H4 (cell line): ENCODE measurements around the gene TBK1. TPM values are rescaled to one million over a fixed set of nuclear protein-coding genes. Genes with fewer than 3 reads are reported as not detected.

Experiments used
- DNase-seq: peaks from one replicate; pipeline ENCODE4 v3.0.0-alpha.2; 2015; ENCODE audit warnings: low spot score
- total RNA-seq: library from RNA; depleted of rRNA; stranded (reverse); fragments of >200 nt; shearing (Covaris generic); gene quantifications from 2 replicates; pipeline ENCODE4 v1.2.3, GENCODE V29; 2014; rRNA removed

The TBK1 gene
- total RNA-seq: 23.7 and 28.0 TPM in 2 replicates

DNA sequence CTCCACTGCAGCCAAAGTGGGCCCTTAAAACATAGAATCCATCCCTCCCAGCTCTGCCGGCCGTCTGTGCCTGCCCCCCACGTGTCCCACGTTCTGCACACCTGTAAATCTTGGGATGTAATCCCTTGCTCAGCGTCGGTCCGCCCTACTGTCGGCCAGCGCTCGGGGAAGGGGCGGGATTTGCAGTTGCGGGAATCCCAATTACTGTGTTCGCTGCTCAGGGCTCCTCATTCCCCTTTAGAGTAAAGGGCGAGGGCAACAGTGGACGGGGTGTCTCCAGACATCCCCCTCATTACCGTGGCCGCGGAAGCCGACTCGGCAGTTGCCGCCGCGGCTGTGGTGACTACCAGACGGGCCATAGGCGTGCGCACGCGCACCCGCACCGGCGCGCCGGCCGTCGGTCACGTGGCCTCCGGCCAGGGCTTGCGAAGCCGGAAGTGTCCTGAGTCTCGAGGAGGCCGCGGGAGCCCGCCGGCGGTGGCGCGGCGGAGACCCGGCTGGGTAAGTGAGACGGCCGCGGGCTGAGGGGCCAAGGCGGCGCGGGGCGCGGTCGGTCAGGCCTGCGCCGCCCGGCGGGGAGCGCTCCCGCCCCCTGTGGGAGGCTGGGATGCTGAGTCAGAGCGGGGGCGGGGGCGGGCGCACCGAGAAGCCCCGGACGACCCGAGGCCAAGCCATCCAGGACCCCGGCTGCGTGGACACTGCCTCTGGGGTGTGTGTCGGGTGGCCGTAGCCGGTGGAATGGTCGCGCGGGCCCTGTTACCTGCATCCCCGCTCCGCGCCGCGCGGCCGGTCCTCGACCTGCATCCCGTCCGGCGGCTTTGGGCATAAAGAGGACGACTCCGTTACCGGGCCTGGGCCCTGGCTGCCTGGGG, at the start of gene TBK1:
TSS of gene TBK1 (plus strand) at position 434 of the 872 bp plus-strand sequence. CDS start 3,751 bp downstream, outside the sequence.
- peak; percentile 75 for DNase-seq

DNA sequence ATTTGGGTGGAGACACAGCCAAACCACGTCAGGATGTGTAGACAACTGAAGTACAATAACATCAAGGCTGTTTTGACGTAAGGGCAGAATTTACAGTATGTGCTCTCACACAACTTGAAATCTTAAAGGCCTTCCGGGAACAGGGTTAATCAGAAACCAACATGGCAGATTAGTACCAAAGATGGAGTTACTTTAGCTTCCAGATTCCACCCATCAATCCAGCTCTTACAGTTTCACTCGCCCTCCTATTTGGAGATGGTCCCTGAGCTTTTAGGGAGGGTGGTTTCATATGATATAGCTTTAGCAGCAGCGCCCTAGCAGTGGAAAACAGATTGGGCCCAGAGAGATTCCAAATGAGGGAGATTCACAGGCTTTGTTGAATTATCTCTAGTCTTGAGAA, 49.7 kb upstream of the TBK1 start:
- no peak for DNase-seq

GRCh38 chr12:64403707-64404469, 48.0 kb upstream of the TBK1 start, which contains the start of gene XPOT:
XPOT (plus strand) TSS chr12:64404392; CDS start chr12:64410036, 5,644 bp downstream.
- peak; percentile 95 for DNase-seq

- DNase-seq: peak; percentile 73
Observed at GRCh38 chr12:64404470-64405256, 47.3 kb upstream of the TBK1 start.

DNA sequence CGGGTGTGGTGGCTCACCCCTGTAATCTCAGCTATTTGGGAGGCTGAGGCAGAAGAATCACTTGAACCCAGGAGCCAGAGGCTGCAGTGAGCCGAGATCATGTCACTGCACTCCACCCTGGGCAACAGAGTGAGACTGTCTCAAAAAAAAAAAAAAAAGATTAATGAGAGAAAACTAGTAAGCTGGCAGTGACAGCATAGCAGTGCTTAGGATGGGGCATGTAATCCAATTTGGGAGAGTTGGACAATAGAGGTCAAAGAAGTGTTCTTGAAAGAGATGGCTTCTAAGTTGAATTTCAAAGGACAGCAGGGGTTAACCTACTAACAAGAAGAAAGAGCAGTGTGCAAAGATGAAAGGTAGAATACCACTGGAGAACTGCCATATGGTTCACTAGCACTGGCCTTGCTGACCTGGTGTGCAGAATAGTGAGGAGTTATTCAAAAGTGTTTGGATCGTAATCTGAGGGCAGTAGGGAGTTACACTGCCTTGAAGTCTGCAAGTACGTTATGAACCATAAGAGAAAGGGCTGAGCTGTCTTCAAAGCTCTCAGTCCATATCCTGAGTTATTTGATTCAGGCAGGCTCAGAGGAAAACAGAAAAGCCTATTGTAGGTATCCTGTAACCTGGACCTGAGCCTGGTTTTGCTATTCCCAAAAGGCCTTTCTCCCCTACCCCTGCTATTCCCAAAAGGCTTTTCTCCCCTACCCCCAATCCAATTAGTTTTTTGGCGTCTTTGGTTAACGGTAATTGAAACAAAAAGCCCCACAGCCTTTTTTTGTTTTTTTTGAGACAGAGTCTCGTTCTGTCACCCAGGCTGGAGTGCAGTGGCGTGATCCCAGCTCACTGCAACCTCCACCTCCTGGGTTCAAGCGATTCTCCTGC, 44.3 kb upstream of the TBK1 start:
- no peak for DNase-seq

- no peak for DNase-seq
Observed at GRCh38 chr12:64411427-64411826, 40.5 kb upstream of the TBK1 start.

GRCh38 chr12:64412459-64412858, 39.5 kb upstream of the TBK1 start:
- DNase-seq: no peak

DNA sequence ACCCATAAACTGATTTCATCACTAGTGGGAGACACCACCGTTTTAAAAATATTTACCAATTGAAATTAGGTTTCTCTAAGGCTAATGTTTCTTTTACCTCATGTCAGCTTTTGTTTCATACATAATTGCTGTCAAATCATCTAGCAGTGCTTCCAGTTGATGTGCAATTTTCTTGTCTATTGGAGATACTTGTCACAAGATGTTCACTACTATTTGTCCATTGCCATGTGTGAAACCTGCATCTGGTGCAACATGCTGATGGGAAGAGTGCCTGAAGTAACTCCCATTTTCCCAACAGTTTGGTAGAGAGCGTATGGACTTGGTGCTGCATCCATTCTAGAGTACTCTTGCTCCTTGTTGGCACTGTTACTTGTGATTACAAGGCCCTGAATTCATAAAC, 38.0 kb upstream of the TBK1 start:
- no peak for DNase-seq

DNA sequence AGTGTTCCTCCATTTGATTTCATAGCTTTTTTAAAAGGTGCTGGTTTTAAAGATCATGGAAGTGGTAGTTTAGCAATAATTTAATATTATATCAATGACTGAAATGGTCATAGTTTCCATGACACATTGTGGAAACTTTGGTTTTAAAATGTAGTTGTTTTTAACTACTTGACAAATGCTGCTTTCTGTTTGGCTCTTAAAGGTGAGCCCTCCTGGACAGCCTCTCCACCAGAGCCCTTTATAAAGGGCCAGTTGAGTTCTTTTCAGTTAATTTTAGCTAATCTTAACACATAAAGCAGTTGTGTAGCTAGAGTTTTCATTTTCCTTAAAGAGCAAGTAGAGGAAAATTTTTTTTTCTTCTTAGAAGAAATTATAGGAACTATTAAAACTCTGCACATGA, 33.7 kb upstream of the TBK1 start:
- no peak for DNase-seq

DNA sequence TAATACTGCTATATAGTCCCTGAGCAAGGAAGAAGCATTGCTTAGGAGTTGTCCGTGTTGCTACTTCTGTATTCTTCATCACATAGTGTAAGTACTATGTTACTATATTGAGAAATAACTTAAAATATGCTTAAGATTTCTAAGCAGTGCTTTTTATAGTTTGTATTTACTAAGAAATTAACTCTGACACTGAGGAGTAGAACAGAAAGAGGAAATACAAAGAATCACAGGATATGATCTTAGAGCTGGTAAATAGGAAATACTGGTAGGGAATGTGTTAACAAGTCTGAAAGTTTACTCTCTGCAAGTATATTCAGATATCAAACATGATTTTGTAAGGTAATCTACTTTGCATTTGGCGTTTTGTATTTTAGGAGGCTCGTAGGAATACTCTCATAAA, 32.2 kb upstream of the TBK1 start:
- DNase-seq: no peak

DNA sequence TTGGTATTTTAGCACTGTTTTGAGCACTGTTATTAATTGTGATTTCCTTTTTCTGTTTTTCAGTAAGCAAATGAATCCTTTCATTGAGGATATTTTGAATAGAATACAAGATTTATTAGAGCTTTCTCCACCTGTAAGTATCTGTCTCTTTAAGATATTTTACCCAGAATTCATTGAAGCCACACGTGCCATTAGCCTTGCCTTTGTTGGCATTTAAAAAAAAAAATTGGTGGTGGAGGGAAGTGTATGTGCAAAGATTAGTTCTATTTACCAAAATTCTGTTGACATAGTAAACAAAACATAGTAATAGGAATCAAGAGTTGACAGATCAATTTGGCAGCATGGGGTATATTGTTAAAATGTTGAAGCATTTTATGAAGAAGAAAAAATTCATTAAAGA, 23.9 kb upstream of the TBK1 start:
- no peak for DNase-seq

DNA sequence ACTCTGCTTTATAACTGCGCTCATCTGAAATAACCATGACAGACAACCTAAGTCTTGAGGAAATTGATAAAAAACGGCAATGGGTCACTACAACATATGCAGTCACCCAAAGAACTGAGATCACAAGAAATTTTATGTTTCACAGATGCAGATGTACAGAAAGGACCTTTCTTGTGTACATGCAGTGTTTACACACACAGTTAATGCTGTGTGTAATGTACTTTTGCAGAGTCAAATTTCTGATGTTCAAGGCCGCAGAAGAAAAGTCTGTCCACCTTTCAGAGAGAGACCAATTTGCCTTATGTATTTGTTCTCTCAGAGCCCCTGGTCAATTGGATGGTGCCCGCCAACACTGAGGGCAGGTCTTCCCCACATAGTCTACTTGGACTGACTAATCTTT, 23.0 kb upstream of the TBK1 start:
- DNase-seq: no peak

- no peak for DNase-seq
Observed at GRCh38 chr12:64430886-64431285, 21.0 kb upstream of the TBK1 start.

DNA sequence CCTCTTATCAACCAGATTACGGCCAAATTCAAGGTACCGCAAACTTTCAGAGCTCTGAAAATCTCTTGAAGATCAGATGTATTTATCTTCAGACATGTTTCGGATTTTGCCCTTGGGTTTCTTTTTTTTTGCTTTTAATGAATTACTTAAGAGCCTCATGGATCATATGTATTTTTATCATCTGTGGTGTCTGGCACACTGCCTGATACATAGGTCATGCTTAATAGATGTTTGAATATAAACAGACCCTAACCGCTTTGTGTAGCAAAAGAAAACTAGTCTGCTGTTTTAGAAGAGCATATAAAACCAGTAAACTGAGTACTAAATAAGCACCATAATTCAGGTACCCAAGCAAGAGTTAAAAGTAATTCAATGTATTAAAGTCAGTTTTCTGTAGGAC, 20.1 kb upstream of the TBK1 start:
- no peak for DNase-seq

DNA sequence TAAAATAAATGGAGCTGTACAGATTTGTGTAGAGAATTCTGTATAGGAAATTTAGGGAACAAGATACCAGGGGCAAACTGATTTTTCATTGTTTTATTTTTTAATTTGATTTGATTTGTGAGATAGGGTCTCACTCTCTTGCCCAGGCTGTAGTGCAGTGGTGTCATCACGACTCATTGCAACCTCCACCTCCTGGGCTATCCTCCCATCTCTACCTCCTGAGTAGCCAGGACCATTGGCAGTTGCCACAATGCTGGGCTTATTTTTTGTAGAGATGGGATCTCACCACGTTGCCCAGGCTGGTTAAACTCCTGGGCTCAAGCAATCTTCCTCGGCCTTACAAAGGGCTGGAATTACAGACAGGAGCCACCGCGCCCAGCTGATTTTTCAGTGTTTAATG, 18.0 kb upstream of the TBK1 start:
- DNase-seq: no peak

- no peak for DNase-seq
Observed at GRCh38 chr12:64440100-64440499, 11.8 kb upstream of the TBK1 start.

GRCh38 chr12:64445490-64445889, 6.4 kb upstream of the TBK1 start:
- no peak for DNase-seq

- DNase-seq: no peak
Observed at GRCh38 chr12:64446295-64446694, 5.6 kb upstream of the TBK1 start.

DNA sequence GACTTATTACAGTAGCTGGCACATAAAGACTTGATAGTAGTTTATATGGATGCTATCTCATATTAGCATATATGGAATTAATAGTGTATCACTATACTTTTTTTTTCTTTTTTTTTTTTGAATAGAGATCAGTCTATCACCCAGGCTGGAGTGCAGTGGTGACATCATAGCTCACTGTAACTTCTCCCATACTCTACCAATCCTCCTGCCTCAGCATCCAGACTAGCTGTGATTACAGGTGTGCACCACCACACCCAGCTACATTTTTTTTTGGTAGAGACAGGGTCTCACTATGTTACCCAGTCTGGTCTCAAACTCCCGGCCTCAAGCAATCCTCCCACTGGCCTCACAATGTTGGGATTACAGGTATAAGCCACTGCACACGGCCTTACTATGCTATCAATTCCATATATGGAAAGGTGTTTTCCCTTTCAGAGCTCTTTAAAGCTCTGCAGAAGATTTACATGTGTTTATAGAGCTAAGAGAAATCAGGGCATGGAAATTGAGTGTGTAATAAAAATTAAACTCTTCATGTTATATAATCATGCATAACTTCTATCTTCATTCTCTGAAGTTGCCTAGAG, 1.8 kb upstream of the TBK1 start:
- no peak for DNase-seq

DNA sequence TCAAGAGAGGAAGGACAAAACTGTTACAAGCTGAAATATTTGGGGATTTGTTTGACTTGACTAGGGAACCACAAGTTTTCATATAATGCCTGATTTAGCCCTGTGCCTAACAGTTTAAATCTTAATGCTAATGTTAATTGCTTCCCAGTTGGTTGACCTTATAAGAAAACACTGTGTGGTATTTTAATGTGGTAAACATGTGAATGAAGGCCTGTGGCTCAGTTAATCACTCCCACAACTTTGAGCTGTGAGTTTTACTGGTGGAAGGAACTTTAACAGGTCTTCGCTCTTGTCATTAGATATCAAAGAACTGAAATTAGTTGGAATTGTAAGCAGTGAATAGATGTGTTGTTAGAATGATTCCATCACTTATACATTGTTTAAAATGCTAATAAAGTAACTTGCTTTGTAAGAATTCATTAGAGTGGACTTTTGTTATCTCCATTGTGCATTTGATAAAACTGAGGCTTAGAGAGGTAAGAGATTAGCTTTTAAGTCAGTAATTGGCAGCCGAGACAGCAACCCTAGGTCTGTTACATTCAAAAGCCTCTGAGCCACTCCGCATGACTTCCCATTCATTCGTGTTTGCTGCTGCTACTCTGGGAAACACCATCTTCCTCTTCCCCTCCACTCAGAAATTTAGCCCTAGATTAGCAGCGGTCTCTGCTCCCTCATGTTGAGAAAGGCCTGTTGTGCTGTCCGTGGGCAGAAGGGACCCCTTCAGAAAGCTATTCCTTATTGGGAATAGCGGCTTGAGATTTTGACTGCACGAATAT, 1.0 kb upstream of the TBK1 start:
- no peak for DNase-seq
